Uterus (tissue), 2 donors: ENCODE measurements around the gene CSH1.

Experiments
- CTCF ChIP-seq, 4 experiments: fragments of 200-600 bp in 2 of 4; fragments of 450-650 bp in 2 of 4; sonication (generic) in 2 of 4; IDR thresholded peaks; one replicate each; pipeline ENCODE4 v1.5.1; 2016 to 2019; ENCODE audit warnings: antibody characterized with exemption in 4 of 4, mild to moderate bottlenecking in 2 of 4, moderate library complexity in 1 of 4
- POLR2A ChIP-seq, 2 donors: fragments of 450-650 bp; IDR thresholded peaks; one replicate each; pipeline ENCODE4 v1.6.1; 2016; ENCODE audit warnings: antibody characterized with exemption in 2 of 2, mild to moderate bottlenecking in 1 of 2, moderate library complexity in 1 of 2

- TF ChIP-seq CTCF (IDR thresholded peaks at IDR 0.05) (no peak), POLR2A (IDR thresholded peaks at IDR 0.05) (no peak)
These were observed 41.2 kb downstream of the CSH1 start for GRCh38 chr17:63855185-63855584.
